ENCODE data around the gene STON2.
"Not testable (repeated sequence)": the region's sequence is repeated elsewhere in the genome, so short reads cannot be mapped to it uniquely, and the experiment has no call there.

STON2 gene

DNA sequence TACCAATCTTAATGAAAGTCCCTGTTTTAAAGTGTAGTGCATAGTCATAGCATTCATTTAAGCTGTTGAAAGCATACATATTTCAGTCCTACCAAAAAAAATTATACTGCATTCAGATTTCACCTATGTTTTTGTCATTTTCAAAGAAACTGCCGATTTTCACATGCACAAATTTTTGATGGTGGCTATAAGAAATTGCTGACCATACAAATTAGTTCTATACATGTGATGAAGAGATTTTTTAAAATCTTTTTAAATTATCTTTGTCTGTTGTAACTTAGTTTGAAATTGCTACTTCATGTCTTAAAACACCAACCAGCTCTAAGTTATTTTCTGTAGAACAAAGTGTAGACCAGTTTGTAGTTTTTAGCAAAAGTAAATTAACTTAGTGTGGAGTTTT is 175.9 kb downstream of the STON2 start:
- Mint-ChIP-seq H3K4me3 (no peak overlapping the region), H3K9me3 (no peaks in the 10 kb centered on the region), H3K27me3 (no peaks in the 10 kb centered on the region), H3K36me3 (no peaks in the 10 kb centered on the region), H3K27ac (no peak overlapping the region), H3K4me1 (no peaks in the 10 kb centered on the region)
- DNase-seq (ENCODE audit: low spot score in 2 of 2) (no peak), ATAC-seq (ENCODE audit: low read depth) (no peak)

DNA sequence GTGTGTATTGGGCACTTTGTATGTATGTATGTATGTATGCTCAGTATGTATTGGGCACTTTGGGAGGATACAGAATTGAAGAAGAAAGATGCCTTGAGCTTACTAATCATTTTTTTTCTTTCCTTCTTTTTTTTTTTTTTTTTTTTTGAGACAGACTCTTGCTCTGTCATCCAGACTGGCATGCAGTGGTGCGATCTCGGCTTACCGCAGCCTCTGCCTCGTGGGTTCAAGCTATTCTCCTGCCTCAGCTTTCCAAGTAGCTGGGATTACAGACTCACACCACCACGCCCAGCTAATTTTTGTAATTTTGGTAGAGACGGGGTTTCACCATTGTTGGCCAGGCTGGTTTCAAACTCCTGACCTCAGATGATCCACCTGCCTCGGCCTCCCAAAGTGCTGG is 176.3 kb downstream of the STON2 start:
- not testable (repeated sequence) for ATAC-seq (ENCODE audit: low read depth); H3K27me3 Mint-ChIP-seq; H3K36me3 Mint-ChIP-seq; H3K27ac Mint-ChIP-seq; H3K9me3 Mint-ChIP-seq; H3K4me3 Mint-ChIP-seq; DNase-seq (ENCODE audit: low spot score in 2 of 2); H3K4me1 Mint-ChIP-seq

DNA sequence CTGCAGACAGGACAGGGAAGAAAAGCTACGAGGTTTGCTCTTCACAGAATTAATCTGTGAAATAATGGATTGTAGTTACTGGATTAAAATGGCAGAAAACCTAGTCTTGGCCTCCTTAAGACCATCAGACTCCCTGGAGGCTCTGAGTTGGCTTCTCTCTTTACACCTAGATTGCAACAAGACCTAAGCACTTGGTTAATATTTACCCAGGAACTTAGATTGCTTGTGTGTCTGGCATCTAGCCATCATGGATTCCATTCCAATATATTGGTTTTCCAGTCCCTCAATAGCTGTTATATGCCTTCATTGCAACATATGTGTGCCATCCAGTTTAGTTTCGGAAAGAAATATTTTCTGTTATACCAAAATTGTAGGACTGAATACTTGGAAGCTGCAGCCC is 177.4 kb downstream of the STON2 start:
- DNase-seq (ENCODE audit: low spot score in 2 of 2) (no peak), ATAC-seq (ENCODE audit: low read depth) (no peak)
- H3K27ac Mint-ChIP-seq, result no peak overlapping the region
- H3K27me3 Mint-ChIP-seq, result no peaks in the 10 kb centered on the region
- no peaks in the 10 kb centered on the region for H3K4me1 Mint-ChIP-seq
- no peaks in the 10 kb centered on the region for H3K9me3 Mint-ChIP-seq
- no peaks in the 10 kb centered on the region for H3K36me3 Mint-ChIP-seq
- H3K4me3 Mint-ChIP-seq, result peak overlapping the region; percentile 49

DNA sequence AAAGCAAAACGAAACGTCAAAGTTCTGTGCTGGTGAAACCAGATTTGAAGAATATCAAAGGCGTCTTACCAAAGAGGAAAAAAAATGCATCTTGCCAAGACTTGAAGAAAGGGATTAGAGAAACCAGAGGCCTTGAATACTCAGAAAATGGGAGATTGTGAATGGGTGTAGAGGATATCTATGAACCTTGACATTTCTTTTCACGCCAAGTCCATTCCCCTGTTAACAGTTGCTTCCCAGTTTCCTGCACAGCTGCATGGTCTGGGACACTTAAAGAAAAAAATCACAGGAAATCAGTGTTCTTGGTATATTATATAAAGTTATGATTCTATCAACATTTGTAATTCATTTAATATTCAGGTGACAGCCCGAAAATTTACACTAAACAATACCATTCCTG is 178.0 kb downstream of the STON2 start:
- Mint-ChIP-seq H3K36me3 (no peaks in the 10 kb centered on the region), H3K4me3 (peak overlapping the region; percentile 95)
- no peak for ATAC-seq (ENCODE audit: low read depth)

DNA sequence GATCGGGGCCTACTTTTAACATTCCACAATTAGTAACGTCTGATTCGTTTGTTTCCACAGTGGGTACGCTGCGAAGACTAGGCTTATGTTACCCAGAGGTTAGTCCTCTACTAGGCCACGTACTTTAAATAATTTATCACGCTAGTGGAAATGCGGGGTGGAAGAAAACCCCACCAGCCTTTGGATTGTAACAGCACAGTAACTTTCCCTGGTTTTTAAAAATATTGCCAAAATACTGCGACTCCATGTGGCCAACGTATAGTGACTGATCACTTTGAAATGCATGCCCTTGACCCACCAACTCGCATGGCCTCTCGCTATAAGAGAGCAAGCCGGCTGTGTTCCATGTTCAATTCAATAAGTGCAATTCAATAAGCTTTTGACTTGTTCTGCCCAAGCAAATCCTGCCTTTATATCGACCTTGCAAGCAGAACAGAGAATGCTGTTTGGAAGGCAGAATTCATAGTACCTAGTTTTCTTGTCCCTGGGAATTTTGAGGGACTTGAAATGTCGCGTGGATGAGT is 178.5 kb downstream of the STON2 start:
- Mint-ChIP-seq H3K36me3 (peaks cover 2% of the 10 kb centered on the region), H3K4me3 (peak overlapping the region; percentile 95), H3K27ac (peak overlapping the region; percentile 99), H3K4me1 (peaks cover 5% of the 10 kb centered on the region), H3K27me3 (no peaks in the 10 kb centered on the region), H3K9me3 (no peaks in the 10 kb centered on the region)
- ATAC-seq (ENCODE audit: low read depth), result no peak
- DNase-seq (ENCODE audit: low spot score in 2 of 2), result no peak

More for the DNA sequence above, 178.0 kb downstream of the STON2 start:
- H3K27ac Mint-ChIP-seq, result peak overlapping the region; percentile 99
- no peaks in the 10 kb centered on the region for H3K27me3 Mint-ChIP-seq
- no peaks in the 10 kb centered on the region for H3K9me3 Mint-ChIP-seq
- peaks cover 3% of the 10 kb centered on the region for H3K4me1 Mint-ChIP-seq
- DNase-seq (ENCODE audit: low spot score in 2 of 2), result no peak

DNA sequence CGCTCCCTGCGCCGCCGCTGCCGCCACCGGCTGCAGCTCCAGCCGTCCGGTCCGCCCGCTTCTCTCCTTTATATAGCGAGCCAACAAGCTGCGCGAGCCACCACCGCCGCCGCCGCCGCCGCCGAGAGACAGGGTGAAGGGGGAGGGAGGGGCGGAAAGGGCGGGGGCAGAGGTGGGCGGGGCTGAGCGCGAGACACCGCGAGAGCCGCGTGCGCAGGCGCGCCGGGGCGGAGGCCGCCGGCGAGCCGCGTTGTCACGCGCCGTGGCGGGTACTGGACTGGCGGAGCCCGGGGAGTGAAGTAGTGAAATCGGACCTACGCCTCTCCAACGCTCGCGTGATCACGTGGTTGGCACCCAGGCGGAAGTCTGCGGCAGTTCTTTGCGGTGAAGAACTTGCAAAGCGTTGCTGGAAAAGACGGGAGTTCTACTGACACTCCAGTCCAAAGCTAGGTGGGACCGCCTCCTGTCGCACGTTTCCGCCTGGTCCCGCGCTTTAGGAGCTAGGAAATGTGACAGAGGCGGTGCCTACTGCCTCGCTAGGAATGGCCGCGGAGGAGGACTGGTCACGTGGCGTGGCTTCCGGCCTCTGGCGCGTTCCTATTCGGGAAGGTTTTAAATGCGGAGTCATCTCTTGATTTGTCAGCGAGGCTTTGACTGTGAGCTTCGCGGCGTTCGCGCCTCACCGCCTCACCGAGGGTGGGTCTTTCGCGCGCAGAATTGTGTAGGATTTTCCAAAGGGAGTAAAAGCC is 179.1 kb downstream of the STON2 start, which contains the start of gene GTF2A1:
Gene GTF2A1 (minus strand): TSS at position 130 of the 749 bp plus-strand sequence. CDS start 441 bp downstream, outside the sequence.
- DNase-seq (ENCODE audit: low spot score in 2 of 2) (peak; percentile 97), ATAC-seq (ENCODE audit: low read depth) (peak; percentile 70)
- Mint-ChIP-seq H3K27me3 (no peaks in the 10 kb centered on the region), H3K27ac (peak within 1 kb of the TSS; percentile 99), H3K9me3 (no peaks in the 10 kb centered on the region), H3K4me1 (peaks cover 6% of the 10 kb centered on the region), H3K36me3 (peaks cover 2% of the 10 kb centered on the region), H3K4me3 (peak within 1 kb of the TSS; percentile 95)

DNA sequence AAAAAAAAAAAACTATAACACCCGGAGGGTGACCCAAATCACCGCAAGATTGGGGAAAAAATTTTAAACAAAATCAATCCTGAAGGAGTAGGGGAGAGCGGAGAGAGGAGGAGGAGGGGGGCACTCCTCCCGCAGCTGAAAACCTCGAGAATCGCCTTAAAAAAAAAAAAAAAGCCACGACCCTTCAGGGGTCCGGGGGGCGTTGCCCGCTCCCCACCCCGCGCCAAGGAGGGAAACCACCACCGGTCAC is 179.6 kb downstream of the STON2 start:
- Mint-ChIP-seq H3K4me3 (peak overlapping the region; percentile 95), H3K27me3 (no peaks in the 10 kb centered on the region), H3K4me1 (peaks cover 6% of the 10 kb centered on the region), H3K27ac (peak overlapping the region; percentile 99), H3K36me3 (peaks cover 2% of the 10 kb centered on the region), H3K9me3 (no peaks in the 10 kb centered on the region)
- DNase-seq (ENCODE audit: low spot score in 2 of 2) (no peak), ATAC-seq (ENCODE audit: low read depth) (no peak)

DNA sequence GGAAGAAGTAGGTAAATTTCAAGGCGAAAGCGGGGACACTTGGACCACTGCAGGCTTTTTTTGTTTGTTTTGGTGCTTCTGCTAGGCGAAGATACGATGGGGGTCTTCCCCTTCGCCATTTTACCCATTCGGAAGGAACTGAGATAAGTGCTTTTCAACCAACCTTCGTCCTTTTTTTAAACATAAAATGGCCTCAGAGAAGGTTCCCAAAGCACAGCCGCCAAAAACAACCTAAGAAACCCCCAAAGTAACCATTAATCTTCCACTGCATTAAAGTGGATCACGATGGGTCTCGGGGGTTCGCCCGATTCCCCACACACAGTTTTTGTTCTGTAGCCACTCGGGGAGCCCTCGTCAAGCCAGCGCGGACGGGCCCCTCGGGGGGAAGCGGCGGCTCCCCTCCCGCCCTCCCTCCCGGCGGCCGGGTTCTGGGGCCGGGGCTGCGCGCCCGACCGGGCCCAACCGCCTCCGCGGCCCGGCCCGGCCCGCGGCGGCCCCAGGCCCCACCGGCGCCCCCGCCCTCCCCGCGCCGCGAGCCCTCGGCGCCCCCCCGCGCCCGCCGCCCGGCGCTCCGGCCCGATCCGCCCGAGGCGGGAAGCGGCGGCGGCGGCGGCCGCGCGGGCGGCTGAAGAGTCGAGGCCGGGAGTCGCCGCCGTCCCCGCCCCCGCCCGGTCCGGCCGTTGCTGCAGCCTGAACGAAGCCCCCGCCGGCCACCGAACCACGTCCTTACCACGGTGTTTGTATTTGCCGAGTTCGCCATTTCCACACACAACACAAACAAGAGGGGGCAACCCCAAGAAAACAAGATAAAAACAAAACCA is 180.2 kb downstream of the STON2 start:
- Mint-ChIP-seq H3K9me3 (no peaks in the 10 kb centered on the region), H3K4me1 (peaks cover 6% of the 10 kb centered on the region), H3K27me3 (no peaks in the 10 kb centered on the region), H3K27ac (peak overlapping the region; percentile 99), H3K4me3 (peak overlapping the region; percentile 95), H3K36me3 (peaks cover 2% of the 10 kb centered on the region)
- ATAC-seq (ENCODE audit: low read depth), result peak; percentile 7
- DNase-seq (ENCODE audit: low spot score in 2 of 2), result peak; percentile 61 to 62

DNA sequence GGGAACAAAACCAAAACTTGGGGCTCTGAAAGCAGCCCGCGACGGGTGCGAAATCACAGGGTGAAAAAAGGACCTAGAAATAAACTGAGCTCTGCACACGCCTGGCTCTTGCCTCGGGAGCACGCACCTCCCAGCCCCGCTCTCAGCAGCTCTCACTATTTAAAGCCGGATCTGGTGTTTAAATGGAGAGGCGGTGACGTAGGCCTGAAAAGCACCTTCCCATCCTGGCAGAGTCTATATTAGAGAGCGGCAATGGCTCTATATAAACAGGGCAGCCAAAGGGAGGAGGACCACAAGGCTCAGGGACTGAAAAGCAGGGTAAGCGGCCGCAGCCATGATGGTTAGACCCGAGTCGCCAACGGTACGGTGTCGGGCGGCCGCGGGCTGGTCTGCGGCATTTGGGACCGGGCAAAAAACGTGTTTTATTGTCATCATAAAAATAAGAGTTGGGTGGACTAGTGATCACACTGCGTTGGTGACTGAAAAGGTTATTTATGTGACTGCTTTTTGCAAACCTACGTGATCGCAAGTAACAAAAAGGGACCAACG is 180.8 kb downstream of the STON2 start:
- DNase-seq (ENCODE audit: low spot score in 2 of 2) (peak; percentile 94 to 97), ATAC-seq (ENCODE audit: low read depth) (peak; percentile 60)
- H3K4me1 Mint-ChIP-seq, result peaks cover 6% of the 10 kb centered on the region
- H3K27me3 Mint-ChIP-seq, result no peaks in the 10 kb centered on the region
- H3K4me3 Mint-ChIP-seq, result peak overlapping the region; percentile 91
- H3K27ac Mint-ChIP-seq, result peak overlapping the region; percentile 99
- no peaks in the 10 kb centered on the region for H3K9me3 Mint-ChIP-seq
- peaks cover 2% of the 10 kb centered on the region for H3K36me3 Mint-ChIP-seq

DNA sequence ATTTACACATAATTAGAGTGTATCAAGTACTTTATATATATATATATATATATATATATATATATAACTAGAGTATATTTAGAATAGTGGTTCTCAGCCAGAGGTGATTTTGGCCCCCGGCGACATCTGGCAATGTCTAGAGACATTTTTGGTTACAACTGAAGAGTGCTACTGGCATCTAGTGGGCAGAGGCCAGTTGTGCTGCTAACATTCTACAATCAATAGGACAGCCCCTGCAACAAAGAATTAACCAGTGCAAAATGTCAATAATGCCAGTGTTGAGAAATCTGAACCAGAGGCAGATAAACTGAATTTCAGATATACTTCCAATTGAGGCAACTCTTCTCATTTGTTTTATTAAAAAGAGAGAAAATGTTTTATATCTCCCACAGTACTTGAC is 188.3 kb downstream of the STON2 start:
- peak; percentile 83 for ATAC-seq (ENCODE audit: low read depth)
- Mint-ChIP-seq H3K4me3 (no peak overlapping the region), H3K4me1 (peaks cover 32% of the 10 kb centered on the region), H3K27me3 (no peaks in the 10 kb centered on the region), H3K27ac (no peak overlapping the region), H3K9me3 (no peaks in the 10 kb centered on the region), H3K36me3 (peaks cover 34% of the 10 kb centered on the region)
- peak; percentile 29 for DNase-seq (ENCODE audit: low spot score in 2 of 2)

Measured in memory B cell (primary cell).